ENCODE measurements around the gene BCAS1. TPM values are rescaled to one million over a fixed set of nuclear protein-coding genes. Genes with fewer than 3 reads are reported as not detected.

BCAS1 gene
- total RNA-seq, 2 donors from 2014 or later, result 32.0 to 58.6 TPM

GRCh38 chr20:54088430-54088829 lies 18.0 kb upstream of the BCAS1 start:
- Histone ChIP-seq H3K36me3 (no peaks in the 10 kb centered on the region), H3K27me3 (replicated peaks; ENCODE audit: insufficient read depth) (no peaks in the 10 kb centered on the region), H3K27ac (no peak overlapping the region), H3K4me1 (replicated peaks) (peaks cover 4% of the 10 kb centered on the region), H3K4me3 (no peak overlapping the region), H3K9me3 (no peaks in the 10 kb centered on the region)
- no peak for TF ChIP-seq CTCF (IDR thresholded peaks at IDR 0.05)
- TF ChIP-seq POLR2A (IDR thresholded peaks at IDR 0.05), result no peak
- no peak for TF ChIP-seq POLR2AphosphoS5 (IDR thresholded peaks at IDR 0.05)
- intact Hi-C loops (cut with DNase I), result no loop called here
- 44% methylated on average over 1 of the region's 1 CpG for WGBS
- DNase-seq (ENCODE audit: low spot score), result no peak

- peak overlapping the region; percentile 6 to 22 for H3K27ac ChIP-seq
- H3K4me1 ChIP-seq (replicated peaks), result peaks cover 4% of the 10 kb centered on the region
- no peak overlapping the region for H3K4me3 ChIP-seq
- WGBS, result 31% methylated on average over 12 of the region's 12 CpGs
- no peaks in the 10 kb centered on the region for H3K36me3 ChIP-seq
- no peaks in the 10 kb centered on the region for H3K27me3 ChIP-seq (replicated peaks; ENCODE audit: insufficient read depth)
- intact Hi-C loops (cut with DNase I), result no loop called here
- no peaks in the 10 kb centered on the region for H3K9me3 ChIP-seq
- DNase-seq (ENCODE audit: low spot score), result peak; percentile 49
- TF ChIP-seq POLR2AphosphoS5 (IDR thresholded peaks at IDR 0.05) (peak; percentile 51), POLR2A (IDR thresholded peaks at IDR 0.05) (no peak), CTCF (IDR thresholded peaks at IDR 0.05) (no peak)
Measured at GRCh38 chr20:54086507-54087039, 16.2 kb upstream of the BCAS1 start.

GRCh38 chr20:54085910-54086309 lies 15.5 kb upstream of the BCAS1 start:
- TF ChIP-seq POLR2A (IDR thresholded peaks at IDR 0.05), result no peak
- TF ChIP-seq CTCF (IDR thresholded peaks at IDR 0.05), result no peak
- no peak for TF ChIP-seq POLR2AphosphoS5 (IDR thresholded peaks at IDR 0.05)
- Histone ChIP-seq H3K27ac (peak overlapping the region in 1 of 2 donors; percentile 22), H3K4me1 (replicated peaks) (peaks cover 4% of the 10 kb centered on the region), H3K36me3 (no peaks in the 10 kb centered on the region), H3K27me3 (replicated peaks; ENCODE audit: insufficient read depth) (no peaks in the 10 kb centered on the region), H3K4me3 (no peak overlapping the region), H3K9me3 (no peaks in the 10 kb centered on the region)
- intact Hi-C loops (cut with DNase I), result no loop called here
- WGBS, result 85% methylated on average over 3 of the region's 3 CpGs
- no peak for DNase-seq (ENCODE audit: low spot score)

GRCh38 chr20:54085425-54085824 lies 15.0 kb upstream of the BCAS1 start:
- H3K36me3 ChIP-seq, result no peaks in the 10 kb centered on the region
- no peak for DNase-seq (ENCODE audit: low spot score)
- no peak for TF ChIP-seq POLR2A (IDR thresholded peaks at IDR 0.05)
- no peak for TF ChIP-seq POLR2AphosphoS5 (IDR thresholded peaks at IDR 0.05)
- TF ChIP-seq CTCF (IDR thresholded peaks at IDR 0.05), result no peak
- peaks cover 4% of the 10 kb centered on the region for H3K4me1 ChIP-seq (replicated peaks)
- H3K27ac ChIP-seq, result peak overlapping the region in 1 of 2 donors; percentile 22
- H3K4me3 ChIP-seq, result no peak overlapping the region
- intact Hi-C loops (cut with DNase I), result no loop called here
- no peaks in the 10 kb centered on the region for H3K9me3 ChIP-seq
- H3K27me3 ChIP-seq (replicated peaks; ENCODE audit: insufficient read depth), result no peaks in the 10 kb centered on the region
- WGBS, result 96% methylated on average over 1 of the region's 1 CpG

- Histone ChIP-seq H3K4me3 (no peak overlapping the region), H3K9me3 (no peaks in the 10 kb centered on the region), H3K4me1 (replicated peaks) (peaks cover 4% of the 10 kb centered on the region), H3K27ac (no peak overlapping the region), H3K36me3 (no peaks in the 10 kb centered on the region), H3K27me3 (replicated peaks; ENCODE audit: insufficient read depth) (no peaks in the 10 kb centered on the region)
- 64% methylated on average over 5 of the region's 5 CpGs for WGBS
- intact Hi-C loops (cut with DNase I), result no loop called here
- DNase-seq (ENCODE audit: low spot score), result peak; percentile 63
- TF ChIP-seq POLR2AphosphoS5 (IDR thresholded peaks at IDR 0.05) (peak; percentile 77), POLR2A (IDR thresholded peaks at IDR 0.05) (no peak)
Measured at GRCh38 chr20:54084727-54085388, 14.5 kb upstream of the BCAS1 start.

Data from prostate gland (tissue), 2 donors.